H1 (cell line): ENCODE measurements around the gene COL6A3.

Experiments used
- CTCF ChIP-seq, 3 experiments: IDR thresholded peaks; 1 replicate in 2 of 3; 2 replicates in 1 of 3; pipeline versions ENCODE4 v1.5.1 to v1.6.1; 2011; ENCODE audit warnings: low read length in 3 of 3, mild to moderate bottlenecking in 3 of 3, inconsistent platforms in 2 of 3, low read depth in 1 of 3, moderate library complexity in 1 of 3; ENCODE audit not compliant: insufficient read depth in 1 of 3; ENCODE audit errors: control extremely low read depth in 1 of 3
- EZH2 ChIP-seq: fragments of 200-600 bp; sonication (generic); IDR thresholded peaks from 2 replicates; pipeline ENCODE4 v1.7.1; 2012; ENCODE audit warnings: low read depth, mild to moderate bottlenecking, moderate library complexity, low read length, inconsistent platforms; ENCODE audit not compliant: severe bottlenecking
- GTF2F1 ChIP-seq: IDR thresholded peaks from 2 replicates; pipeline ENCODE4 v1.6.1; 2012; ENCODE audit warnings: low read depth, low read length, improper control_type of control experiment, borderline replicate concordance
- HDAC2 ChIP-seq, 2 experiments: fragments of 300-600 bp in 1 of 2; sonication (generic) in 1 of 2; IDR thresholded peaks; 2 replicates each; pipeline ENCODE4 v1.6.1; 2011 to 2012; ENCODE audit warnings: low read depth in 2 of 2, low read length in 2 of 2, mild to moderate bottlenecking in 2 of 2, moderate library complexity in 2 of 2, borderline replicate concordance in 1 of 2, inconsistent platforms in 1 of 2
- HDAC6 ChIP-seq: IDR thresholded peaks from one replicate; pipeline ENCODE4 v1.7.1; 2012; ENCODE audit warnings: low read depth, mild to moderate bottlenecking, inconsistent platforms, low read length, moderate library complexity
- PHF8 ChIP-seq: fragments of 200-600 bp; sonication (generic); conservative IDR thresholded peaks from 2 replicates; pipeline ENCODE4 v1.7.1; 2012; ENCODE audit warnings: low read depth, mild to moderate bottlenecking, inconsistent platforms, low read length, moderate library complexity
- POLR2A ChIP-seq, 2 experiments: IDR thresholded peaks; 1 replicate in 1 of 2; 2 replicates in 1 of 2; pipeline ENCODE4 v1.6.1; 2011; ENCODE audit warnings: low read depth in 2 of 2, low read length in 2 of 2, mild to moderate bottlenecking in 2 of 2; ENCODE audit errors: control extremely low read depth in 1 of 2
- POLR2AphosphoS5 ChIP-seq: IDR thresholded peaks from 2 replicates; pipeline ENCODE4 v1.6.1; 2011; ENCODE audit warnings: low read depth, low read length
- RAD21 ChIP-seq, 2 experiments: IDR thresholded peaks in 1 of 2; conservative IDR thresholded peaks in 1 of 2; 2 replicates each; pipeline ENCODE4 v1.6.1; 2011; ENCODE audit warnings: low read depth in 2 of 2, low read length in 2 of 2, improper control_type of control experiment in 1 of 2, inconsistent platforms in 1 of 2, mild to moderate bottlenecking in 1 of 2, moderate library complexity in 1 of 2
- RBBP5 ChIP-seq: IDR thresholded peaks from 2 replicates; pipeline ENCODE4 v1.7.1; 2012; ENCODE audit warnings: low read depth, mild to moderate bottlenecking, inconsistent platforms, low read length, moderate library complexity, borderline replicate concordance
- SP1 ChIP-seq: IDR thresholded peaks from 2 replicates; pipeline ENCODE4 v1.6.1; 2011; ENCODE audit warnings: low read depth, low read length
- TCF12 ChIP-seq: IDR thresholded peaks from 2 replicates; pipeline ENCODE4 v1.6.1; 2011; ENCODE audit warnings: low read depth, mild to moderate bottlenecking, low read length
- TEAD4 ChIP-seq: IDR thresholded peaks from 2 replicates; pipeline ENCODE4 v1.6.1; 2012; ENCODE audit warnings: low read depth, low read length, inconsistent platforms, mixed read lengths

GRCh38 chr2:237351046-237351445 is 62.9 kb downstream of the COL6A3 start:
- TF ChIP-seq HDAC2 (IDR thresholded peaks at IDR 0.05; ENCODE audit: borderline replicate concordance in 1 of 2, low read depth in 2 of 2, low read length in 2 of 2) (no peak), TEAD4 (no peak), CTCF (IDR thresholded peaks at IDR 0.05; ENCODE audit: control extremely low read depth in 1 of 3, insufficient read depth in 1 of 3, low read depth in 1 of 3, low read length in 3 of 3) (no peak), RBBP5 (no peak), HDAC6 (no peak), RAD21 (IDR thresholded peaks at IDR 0.05 in 1 of 2, conservative IDR thresholded peaks at IDR 0.05 in 1 of 2; ENCODE audit: low read depth in 2 of 2, low read length in 2 of 2) (no peak), POLR2A (IDR thresholded peaks at IDR 0.05; ENCODE audit: control extremely low read depth in 1 of 2, low read depth in 2 of 2, low read length in 2 of 2) (no peak), PHF8 (no peak), SP1 (no peak), GTF2F1 (no peak), POLR2AphosphoS5 (no peak), EZH2 (no peak), TCF12 (no peak)
